Head of caudate nucleus (tissue), 42 donors: ENCODE data around the gene TPSD1.
"Not testable (repeated sequence)": the region's sequence is repeated elsewhere in the genome, so short reads cannot be mapped to it uniquely, and the experiment has no call there.

Experiments used
- DNase-seq, 42 donors: peaks; one replicate each; pipeline versions ENCODE4 v3.0.0 to v3.0.0-alpha.2; 2020 to 2021; ENCODE audit warnings: mixed read lengths in 7 of 42
- intact Hi-C: fragments of 100-400 bp; cut with DNase I; formaldehyde crosslinking; loops from one replicate; pipeline ENCODE4 v1.15.0; 2022

TPSD1 gene

DNA sequence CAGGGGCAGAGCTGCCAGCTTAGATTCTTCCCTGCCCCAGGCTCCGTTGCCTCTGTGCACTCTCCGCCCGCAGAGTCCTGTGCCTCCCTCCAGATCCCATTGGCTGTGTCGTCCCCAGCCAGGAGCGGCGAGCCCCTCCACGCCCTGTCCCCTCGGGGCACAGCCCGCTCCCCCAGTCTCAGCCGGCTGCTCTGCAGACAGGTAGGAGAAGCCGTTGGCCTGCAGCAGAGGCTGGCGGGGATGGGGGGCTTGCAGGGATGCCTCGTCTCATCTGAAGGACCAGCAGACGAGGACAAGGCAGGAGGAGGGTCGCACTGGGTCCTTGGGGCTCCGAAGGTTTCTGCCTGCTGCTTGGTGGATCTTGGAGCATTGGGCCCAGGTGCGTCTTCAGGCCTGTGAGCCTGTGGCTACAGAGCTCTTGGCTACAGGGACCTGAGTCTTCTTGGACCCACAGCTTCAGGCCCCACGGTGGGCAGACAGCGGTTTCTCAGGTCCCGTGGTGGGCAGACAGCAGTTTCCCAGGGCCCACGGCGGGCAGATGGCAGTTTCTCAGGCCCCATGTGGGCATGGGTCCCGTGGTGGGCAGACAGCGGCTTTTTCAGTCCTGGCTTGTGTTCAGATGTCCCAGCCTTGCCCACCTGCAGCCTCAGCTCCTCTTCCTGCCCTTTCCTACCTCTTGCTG, 36.8 kb upstream of the TPSD1 start:
- DNase-seq: peak in 1 of 42 donors; percentile 1

DNA sequence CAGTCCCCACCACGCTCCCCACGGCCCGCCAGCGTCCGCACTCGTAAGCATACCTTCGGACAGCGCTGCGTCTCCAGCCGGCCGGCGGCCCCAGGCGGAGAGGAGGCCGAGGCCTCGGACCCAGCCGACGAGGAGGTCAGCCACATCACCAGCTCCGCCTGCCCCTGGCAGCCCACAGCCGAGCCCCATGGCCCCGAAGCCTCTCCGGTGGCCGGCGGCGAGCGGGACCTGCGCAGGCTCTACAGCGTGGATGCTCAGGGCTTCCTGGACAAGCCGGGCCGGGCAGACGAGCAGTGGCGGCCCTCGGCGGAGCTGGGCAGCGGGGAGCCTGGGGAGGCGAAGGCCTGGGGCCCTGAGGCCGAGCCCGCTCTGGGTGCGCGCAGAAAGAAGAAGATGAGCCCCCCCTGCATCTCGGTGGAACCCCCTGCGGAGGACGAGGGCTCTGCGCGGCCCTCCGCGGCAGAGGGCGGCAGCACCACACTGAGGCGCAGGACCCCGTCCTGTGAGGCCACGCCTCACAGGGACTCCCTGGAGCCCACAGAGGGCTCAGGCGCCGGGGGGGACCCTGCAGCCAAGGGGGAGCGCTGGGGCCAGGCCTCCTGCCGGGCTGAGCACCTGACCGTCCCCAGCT, 35.7 kb upstream of the TPSD1 start:
- intact Hi-C loops: no loop called here
- DNase-seq: peak in 1 of 42 donors; percentile 1

More for the DNA sequence above, 36.8 kb upstream of the TPSD1 start:
- intact Hi-C loops: no loop called here

- DNase-seq: peak in 1 of 42 donors; percentile 3
- intact Hi-C loops: no loop called here
Measured at GRCh38 chr16:1220841-1221627, 34.8 kb upstream of the TPSD1 start.

DNA sequence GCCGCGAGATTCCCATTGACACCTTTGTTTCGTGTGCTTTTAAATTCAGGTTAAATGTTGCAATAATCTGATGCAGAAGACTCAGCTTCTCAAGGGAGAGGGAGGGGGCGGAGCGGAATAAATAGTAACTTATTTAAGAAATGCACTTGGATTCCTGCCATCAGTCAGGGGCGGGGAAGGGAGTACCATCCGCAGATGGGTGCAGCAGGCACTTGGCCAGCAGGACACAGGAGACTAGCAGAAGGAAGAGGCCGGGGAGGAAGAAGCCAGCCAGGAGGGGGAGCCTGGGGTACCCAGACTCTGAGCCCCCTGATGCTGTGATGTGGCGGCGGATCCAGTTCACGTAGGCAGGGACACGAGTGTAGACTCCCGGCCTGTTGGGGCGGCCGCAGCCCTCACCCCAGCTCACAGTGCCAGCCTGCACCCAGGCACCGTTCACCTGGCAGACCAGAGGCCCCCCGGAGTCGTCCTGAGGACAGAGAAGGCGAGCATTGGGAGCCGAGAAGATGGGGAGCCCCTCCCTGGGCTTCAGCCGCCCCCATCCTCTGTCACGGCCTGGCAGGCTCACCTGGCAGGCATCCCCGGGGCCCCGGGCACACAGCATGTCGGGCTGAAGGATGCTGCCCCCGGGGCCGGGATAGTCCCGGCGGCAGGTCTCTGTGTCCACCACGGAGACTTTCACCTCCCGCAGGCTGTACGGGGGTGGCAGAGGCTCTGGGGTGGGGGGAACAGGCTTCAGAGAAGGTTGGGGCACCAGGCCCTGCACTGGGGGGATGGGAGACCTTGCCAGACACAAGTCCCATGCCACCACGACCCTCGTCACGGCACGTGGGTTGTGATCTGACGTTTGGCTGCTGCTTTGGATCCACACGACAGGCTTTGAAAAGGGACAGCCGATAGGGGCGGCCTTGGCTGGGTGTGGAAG, 34.0 kb upstream of the TPSD1 start:
- intact Hi-C loops: no loop called here
- DNase-seq: peak in 33 of 42 donors; percentile 3 to 89 (median 55)

- DNase-seq: peak in 1 of 42 donors; percentile 1
- intact Hi-C loops: no loop called here
Measured at GRCh38 chr16:1222553-1223354, 33.1 kb upstream of the TPSD1 start.

DNA sequence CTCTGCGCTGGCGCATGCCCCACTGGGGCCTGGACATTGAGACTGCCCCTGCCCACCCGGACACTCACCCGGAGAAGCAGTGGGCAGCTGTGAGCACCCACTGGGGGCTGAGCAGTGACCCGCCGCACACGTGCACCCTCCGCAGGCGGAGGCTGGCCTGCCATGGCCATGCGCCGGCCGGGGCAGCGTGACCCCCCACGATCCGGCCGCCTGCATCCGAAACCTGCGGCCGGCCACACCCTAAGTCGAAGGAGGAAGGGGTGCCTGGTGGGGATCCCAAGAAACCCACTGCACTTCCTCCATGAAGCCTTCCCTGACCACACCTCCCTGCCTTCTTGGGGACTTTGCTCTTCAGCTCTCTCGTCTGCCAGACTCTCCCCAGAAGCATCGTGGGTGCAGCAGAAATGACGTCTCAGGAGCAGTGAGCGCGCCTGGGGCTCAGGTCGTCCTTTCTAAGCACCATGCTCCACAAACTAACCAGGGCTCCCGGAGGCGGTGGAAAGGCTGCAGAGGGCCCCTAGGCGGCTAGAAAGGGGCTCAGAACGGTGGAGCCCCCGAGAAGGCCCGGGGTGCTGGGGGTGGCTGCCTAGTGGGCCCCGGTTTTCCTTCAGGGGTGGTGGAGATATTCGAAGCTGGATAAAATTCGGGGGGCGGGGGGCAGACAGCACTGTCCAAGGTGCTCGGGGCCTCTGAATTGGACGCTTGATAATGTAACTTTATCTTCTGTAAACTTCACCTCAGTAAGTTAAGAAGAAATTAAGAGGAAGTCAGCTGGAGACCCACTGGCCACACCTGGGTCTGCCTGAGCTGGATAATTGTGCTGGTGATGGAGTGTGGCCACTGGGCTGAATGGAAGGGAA, 32.3 kb upstream of the TPSD1 start:
- DNase-seq: peak in 9 of 42 donors; percentile 7 to 68 (median 51)
- intact Hi-C loops: no loop called here

- DNase-seq: no peak
- intact Hi-C loops: no loop called here
Measured at GRCh38 chr16:1224558-1224957, 31.3 kb upstream of the TPSD1 start.

- no peak for DNase-seq
- intact Hi-C loops: no loop called here
Measured at GRCh38 chr16:1225051-1225451, 30.8 kb upstream of the TPSD1 start, which contains the start of gene TPSG1. Gene TPSG1 (minus strand): TSS chr16:1225268. CDS start chr16:1225252, 16 bp downstream.

- peak in 2 of 42 donors; percentile 1 to 7 for DNase-seq
- intact Hi-C loops: not testable (repeated sequence)
Measured at GRCh38 chr16:1225728-1226311, 30.0 kb upstream of the TPSD1 start.

GRCh38 chr16:1226692-1227091, 29.2 kb upstream of the TPSD1 start:
- intact Hi-C loops: not testable (repeated sequence)
- peak in 2 of 42 donors; percentile 1 to 6 for DNase-seq

DNA sequence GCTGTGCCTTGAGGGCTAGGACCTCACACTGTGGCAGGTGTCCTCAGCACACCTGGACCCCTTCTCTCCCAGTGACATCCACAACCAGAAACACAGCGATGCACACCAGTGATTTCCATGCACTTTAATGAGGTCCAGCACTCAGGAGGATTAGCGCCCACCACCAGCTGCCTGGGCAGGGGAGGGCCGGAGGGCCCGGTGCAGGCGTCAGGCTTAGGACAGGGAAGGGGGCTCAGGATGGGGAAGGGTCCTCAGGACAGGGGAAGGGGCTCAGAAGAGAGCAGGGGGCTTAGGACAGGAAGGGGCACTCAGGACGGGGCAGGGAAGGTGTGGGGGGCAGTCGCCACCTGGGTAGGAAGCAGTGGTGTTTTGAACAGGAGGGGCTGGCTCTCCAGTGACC, 27.6 kb upstream of the TPSD1 start:
- intact Hi-C loops, DNase-seq: not testable (repeated sequence)

DNA sequence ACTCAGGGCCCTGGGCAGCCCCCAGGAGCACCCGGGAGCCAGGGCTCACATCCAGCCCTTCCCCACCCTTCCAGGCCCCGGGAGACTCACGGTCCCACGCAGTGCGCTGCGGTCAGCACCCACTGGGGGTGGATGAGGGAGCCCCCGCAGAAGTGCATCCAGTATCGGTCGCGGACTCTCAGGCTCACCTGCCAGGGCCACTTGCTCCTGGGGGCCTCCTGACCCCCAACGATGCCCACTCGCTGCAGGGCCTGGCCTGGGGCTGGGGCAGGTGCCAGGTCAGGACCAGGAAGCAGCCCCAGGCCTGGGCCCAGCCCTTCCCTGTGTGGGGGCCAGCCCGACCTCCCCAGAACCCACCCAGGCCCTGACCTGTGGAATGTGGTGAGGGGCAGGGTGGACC, 26.4 kb upstream of the TPSD1 start:
- intact Hi-C loops, DNase-seq: not testable (repeated sequence)

GRCh38 chr16:1230084-1230470, 25.8 kb upstream of the TPSD1 start, which contains the start of gene TPSB2:
Gene TPSB2 (minus strand): TSS chr16:1230184. CDS start chr16:1229951, 233 bp downstream.
- DNase-seq, intact Hi-C loops: not testable (repeated sequence)

- DNase-seq: peak in 1 of 42 donors; percentile 0
- intact Hi-C loops: not testable (repeated sequence)
Measured at GRCh38 chr16:1230471-1231212, 25.2 kb upstream of the TPSD1 start.

DNA sequence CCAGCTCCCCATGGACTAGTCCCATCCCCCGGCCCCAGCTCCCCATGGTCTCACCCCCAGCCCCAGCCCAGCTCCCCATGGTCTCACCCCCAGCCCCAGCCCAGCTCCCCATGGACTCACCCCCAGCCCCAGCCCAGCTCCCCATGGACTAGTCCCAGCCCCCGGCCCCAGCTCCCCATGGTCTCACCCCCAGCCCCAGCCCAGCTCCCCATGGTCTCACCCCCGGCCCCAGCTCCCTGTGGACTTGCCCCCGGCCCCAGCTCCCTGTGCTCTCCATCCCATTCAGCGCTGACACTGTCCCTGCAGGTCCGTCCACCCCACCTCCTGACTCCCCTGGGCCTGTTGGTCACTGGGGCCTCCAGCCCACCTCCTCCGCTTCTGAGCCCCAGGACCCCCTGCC, 24.6 kb upstream of the TPSD1 start:
- intact Hi-C loops: not testable (repeated sequence)
- DNase-seq: peak in 1 of 42 donors; percentile 1
